Measurements from ENCODE around the gene RHBG. TPM values are rescaled to one million over a fixed set of nuclear protein-coding genes. Genes with fewer than 3 reads are reported as not detected.
A peak's percentile ranks its signal among the peaks of the same experiment; 100 is the strongest.

Gene RHBG
- total RNA-seq, 1 experiment from 2014 or later = not detected

DNA sequence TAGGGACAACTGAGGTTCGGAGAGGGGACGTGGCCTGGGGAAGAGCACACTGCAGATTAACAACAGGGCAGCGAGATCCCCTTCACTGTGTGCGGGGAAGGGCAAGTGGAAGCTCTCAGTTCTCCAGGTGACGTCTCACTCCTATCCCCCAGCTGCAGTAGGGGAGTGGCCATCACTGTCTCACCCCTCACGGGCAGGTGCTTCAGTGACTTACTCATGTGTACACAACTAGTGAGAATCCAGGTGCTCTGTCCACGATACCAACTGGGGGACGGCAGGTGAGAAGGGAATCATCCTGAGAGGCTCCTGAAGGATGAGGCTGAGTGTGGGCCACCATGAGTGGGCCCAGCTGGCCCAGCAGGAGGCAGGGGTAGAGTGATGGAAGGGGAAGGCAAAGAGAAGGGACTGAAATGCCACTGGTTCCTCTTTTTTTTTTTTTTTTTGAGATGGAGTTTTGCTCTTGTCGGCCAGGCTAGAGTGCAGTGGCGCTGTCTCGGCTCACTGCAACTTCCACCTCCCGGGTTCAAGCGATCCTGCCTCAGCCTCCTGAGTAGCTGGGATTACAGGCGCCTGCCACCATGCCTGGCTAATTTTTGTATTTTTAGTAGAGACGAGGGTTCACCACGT lies 25.9 kb downstream of the RHBG start:
- no peak for DNase-seq (ENCODE audit: low read depth)
- in situ Hi-C loops (cut with HindIII; ENCODE audit: low pct_unique_long_range_greater_than_20kb, low sequenced_read_pairs) = no loop called here

DNA sequence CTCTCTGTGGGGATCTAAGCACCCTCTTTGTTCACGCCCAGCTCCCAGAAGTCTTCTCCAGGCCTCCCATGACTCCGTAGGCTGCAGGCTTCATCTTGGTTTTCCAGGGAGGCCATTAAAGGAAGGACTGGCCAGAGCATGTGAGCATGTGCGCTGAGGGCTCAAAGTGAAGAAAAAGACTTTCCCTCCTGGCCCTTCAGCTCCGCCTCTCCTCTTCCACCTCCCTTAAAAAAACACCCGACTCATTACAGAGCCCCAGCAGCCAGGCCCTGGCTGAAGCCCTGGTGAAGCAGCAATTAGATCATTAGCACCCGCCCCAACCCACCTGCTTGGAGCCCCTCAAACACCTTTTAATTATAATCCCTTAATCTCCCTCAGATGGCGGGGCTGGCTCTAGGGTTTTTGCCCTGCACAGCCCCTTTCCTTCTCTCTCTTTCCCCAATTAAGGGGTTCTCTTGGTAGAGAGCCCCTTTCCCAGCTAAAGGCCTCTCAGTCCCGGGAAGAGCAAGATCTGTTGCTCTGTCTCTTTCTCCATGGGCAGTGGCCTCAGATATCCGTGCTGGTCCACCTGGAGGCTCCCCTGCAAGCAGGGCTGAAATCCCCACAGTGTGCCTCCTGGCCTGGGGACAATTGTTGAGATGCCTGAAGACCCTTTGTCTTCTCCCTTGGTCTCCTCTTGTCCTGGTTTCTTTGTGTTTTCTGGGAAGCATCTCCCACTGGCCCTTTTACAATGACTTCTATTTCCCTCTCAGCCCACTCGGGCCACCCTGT lies 30.5 kb downstream of the RHBG start:
- peak; percentile 23 for DNase-seq (ENCODE audit: low read depth)
- in situ Hi-C loops (cut with HindIII; ENCODE audit: low pct_unique_long_range_greater_than_20kb, low sequenced_read_pairs) = no loop called here

DNA sequence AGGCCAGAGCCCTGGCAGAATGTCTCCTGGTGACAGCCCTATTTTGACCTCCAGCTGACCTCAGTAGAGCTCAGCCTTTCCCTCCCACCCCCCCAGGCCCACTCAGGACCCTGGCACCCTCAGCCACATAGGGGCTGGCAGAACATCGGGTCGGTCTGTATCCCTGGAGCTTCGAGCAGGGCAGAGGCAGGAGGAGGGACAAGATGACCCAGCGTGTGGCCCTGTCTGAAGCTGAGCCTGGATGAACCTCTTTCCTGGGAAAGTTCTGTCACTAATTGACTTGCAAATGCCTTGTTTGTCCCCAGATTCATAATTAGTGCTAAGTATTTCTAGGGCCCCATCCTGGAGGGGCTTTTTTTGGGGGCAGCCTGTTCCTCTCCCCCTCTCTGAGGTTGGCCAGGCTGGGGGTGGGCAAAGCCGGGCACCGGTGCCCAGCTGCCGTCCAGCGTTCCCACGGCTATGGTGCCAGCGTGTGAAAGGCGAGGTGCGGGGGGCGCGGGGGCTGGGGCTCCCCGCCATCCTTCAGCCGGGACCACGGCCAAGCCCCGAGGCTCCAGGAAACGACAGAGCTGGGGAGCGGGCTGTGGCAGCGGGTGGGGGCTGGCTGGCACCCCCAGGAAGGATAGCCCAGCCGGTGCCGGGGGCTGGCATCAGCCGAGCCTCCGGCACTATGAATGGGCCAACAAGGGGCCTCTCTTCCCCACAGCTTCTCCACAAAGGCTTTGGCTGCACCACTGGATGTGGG lies 31.4 kb downstream of the RHBG start:
- in situ Hi-C loops (cut with HindIII; ENCODE audit: low pct_unique_long_range_greater_than_20kb, low sequenced_read_pairs) = no loop called here
- DNase-seq (ENCODE audit: low read depth) = no peak

DNA sequence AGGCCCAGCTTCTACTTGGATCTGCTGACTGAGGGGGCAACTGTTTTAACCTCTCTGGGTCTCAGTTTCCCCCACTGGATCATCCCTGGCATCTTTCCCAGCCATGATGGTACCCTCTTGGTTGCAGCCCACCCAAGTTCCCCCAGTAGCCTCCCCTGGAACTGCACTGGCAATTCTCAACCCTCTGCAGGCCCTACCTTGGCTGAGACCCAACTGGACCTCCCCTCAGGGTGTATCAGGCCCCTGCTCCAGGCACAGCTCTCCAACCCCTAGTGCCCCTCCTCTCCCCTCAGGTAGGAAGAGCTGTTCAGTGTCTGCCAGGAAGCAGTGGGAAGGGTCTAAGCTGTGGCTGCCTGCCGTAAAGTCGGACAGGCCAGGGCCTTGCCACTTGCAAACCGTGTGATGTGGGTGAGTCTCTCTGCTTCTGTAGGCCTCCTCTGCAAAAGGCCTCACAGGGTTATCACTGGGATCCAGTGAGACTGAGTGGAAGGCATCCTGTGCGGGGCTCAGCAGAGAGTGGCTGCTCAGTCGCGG lies 32.1 kb downstream of the RHBG start:
- in situ Hi-C loops (cut with HindIII; ENCODE audit: low pct_unique_long_range_greater_than_20kb, low sequenced_read_pairs) = no loop called here
- no peak for DNase-seq (ENCODE audit: low read depth)

DNA sequence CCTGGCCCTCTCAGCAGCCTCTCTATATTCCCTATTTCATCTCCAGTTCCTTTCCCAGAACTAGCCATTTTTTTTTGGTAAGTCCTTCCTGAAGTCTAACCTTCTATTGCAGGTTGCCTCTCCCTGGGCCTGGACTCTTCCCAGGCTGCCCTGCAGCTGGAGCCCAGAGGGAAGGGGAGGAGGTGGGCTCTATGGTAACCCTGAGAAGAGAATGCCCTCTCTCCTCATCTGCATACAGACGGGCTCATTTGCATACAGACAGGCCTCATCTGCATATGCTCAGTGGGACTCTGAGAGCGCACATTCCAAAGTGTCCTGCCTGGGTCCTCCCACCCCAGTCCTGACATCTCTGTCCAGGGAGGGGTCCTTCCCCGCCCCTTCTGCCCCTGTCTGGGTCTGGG lies 32.7 kb downstream of the RHBG start:
- DNase-seq (ENCODE audit: low read depth) = no peak
- in situ Hi-C loops (cut with HindIII; ENCODE audit: low pct_unique_long_range_greater_than_20kb, low sequenced_read_pairs) = no loop called here

DNA sequence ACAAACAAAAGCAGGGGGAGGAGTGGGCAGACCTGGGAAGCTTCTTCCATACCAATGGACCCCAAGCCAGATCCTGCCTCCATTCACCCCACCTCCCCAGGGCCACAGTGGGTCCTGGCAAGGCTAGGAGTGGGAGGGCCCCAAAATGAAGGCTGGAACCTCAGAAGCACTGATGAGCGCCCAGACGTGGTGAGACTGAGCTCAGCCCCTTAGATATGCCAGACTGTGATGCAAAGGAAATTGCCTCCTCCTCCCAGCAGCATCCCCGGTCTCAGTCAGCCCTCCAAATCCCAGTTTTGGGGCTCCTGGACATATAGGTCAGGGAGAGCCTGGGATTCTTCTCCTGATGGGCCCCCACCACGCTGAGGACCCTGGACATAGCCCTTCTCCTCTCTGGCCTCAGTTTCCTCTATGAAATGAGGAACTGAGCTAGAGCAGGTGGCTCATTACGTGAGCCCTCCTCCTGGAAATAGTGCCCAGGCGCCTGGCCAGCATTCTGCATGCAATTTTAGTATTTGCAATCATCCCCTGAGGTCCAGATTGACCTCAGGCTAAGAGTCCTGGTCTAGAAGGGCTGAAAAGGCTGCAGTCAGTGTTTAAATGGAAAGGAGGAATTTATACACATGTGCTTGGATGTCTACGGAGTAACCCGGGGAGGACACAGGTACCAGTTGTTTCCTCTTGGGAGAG lies 33.5 kb downstream of the RHBG start:
- in situ Hi-C loops (cut with HindIII; ENCODE audit: low pct_unique_long_range_greater_than_20kb, low sequenced_read_pairs) = no loop called here

DNA sequence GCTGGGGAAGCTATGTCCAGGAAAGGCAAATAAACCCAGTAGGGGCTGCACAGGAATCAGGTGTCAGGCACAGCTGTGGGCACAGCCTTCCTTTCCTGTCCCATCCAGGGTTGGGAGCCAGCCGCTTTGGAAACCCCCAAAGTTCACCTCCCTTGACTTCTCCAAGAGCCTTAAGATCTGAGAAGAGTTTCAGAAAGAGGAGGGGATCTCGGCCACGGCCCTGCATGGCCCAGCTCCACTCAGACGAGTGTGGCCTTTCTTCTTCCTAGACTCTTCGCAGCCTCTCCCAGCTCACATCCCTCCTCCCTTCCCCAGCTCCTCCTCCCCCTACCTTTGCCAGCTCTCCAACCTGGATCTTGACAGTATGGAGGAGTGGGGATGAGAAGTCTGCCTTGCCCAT lies 36.7 kb downstream of the RHBG start:
- in situ Hi-C loops (cut with HindIII; ENCODE audit: low pct_unique_long_range_greater_than_20kb, low sequenced_read_pairs) = no loop called here
- no peak for DNase-seq (ENCODE audit: low read depth)

More for the DNA sequence above, 33.5 kb downstream of the RHBG start:
- DNase-seq (ENCODE audit: low read depth) = no peak

DNA sequence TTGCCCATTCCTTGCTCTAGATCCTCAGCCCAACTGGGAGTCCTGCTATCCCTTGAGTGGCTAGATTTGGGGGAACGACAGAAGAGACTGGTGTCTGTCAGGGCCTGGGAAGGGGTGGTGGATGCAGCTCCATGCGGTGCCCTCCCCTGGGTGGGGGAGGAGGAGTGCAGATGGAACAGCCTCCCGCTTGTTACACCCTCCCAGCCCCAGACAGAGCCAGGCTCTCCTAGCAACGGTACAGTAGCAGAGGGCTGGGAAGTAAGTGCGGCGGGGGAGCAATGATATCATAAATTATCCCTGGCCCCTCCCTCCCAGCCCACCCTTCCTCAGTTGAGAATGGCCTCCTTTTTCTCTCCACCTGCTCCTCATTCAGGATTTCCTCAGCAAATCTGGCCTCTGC lies 37.2 kb downstream of the RHBG start:
- in situ Hi-C loops (cut with HindIII; ENCODE audit: low pct_unique_long_range_greater_than_20kb, low sequenced_read_pairs) = no loop called here
- DNase-seq (ENCODE audit: low read depth) = no peak

DNA sequence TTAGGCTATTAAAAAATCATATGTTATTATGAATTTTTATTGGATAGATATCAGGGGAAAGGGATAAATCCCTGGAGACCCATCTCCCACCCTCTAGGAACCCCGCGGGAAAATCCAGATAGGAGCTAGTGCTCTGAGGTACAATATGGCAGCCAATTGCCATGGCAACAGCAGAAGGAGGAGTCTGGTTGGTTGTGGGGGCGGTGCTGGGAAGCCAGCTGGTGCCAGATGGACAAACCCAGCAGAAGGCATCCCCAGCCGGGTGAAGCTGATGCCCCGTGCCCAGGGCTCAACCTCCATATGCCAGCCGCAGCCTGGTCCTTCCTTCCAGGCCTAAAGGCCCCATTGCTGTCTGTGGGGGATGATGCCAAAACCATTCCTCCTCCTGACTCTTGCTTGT lies 38.3 kb downstream of the RHBG start:
- no peak for DNase-seq (ENCODE audit: low read depth)
- in situ Hi-C loops (cut with HindIII; ENCODE audit: low pct_unique_long_range_greater_than_20kb, low sequenced_read_pairs) = no loop called here

DNA sequence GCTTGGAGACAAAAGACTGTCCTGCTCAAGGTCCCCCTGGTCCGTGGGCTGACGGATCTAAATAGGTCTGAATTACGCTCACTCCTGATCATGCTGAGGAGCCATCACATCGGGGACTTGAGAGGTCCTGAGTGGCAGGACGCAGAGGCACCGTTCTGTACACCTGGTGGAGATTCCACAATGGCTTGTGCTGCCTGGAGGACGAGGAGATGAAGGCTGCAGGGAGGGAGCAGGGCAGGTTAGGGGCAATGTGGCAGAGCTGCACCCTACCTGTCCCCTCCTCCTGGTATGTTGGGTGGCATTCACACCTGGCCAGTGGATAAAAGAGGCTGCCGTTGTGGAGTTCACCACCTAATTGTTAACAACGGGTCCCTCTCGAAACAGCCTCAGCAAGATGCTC lies 38.7 kb downstream of the RHBG start:
- in situ Hi-C loops (cut with HindIII; ENCODE audit: low pct_unique_long_range_greater_than_20kb, low sequenced_read_pairs) = no loop called here
- no peak for DNase-seq (ENCODE audit: low read depth)

DNA sequence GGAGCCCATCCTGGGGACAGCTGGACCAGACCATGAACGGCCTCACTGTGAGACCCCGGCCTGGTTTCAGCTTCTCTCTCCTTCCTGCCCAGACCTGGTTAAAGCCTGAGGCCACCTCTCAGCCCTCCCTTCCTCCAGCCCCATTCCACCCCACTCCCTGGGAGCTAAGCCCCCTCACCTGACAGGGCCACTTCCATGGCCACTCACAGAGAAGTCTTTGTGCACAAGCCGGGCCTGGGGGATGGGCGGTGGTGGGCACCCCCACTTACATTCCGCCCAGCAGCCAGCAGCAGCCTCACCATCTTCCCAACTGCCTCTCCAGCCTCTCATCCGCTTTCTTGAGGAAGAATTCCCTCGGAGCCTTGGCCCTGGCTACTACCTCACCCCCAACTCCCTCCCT lies 40.4 kb downstream of the RHBG start:
- in situ Hi-C loops (cut with HindIII; ENCODE audit: low pct_unique_long_range_greater_than_20kb, low sequenced_read_pairs) = no loop called here
- no peak for DNase-seq (ENCODE audit: low read depth)

DNA sequence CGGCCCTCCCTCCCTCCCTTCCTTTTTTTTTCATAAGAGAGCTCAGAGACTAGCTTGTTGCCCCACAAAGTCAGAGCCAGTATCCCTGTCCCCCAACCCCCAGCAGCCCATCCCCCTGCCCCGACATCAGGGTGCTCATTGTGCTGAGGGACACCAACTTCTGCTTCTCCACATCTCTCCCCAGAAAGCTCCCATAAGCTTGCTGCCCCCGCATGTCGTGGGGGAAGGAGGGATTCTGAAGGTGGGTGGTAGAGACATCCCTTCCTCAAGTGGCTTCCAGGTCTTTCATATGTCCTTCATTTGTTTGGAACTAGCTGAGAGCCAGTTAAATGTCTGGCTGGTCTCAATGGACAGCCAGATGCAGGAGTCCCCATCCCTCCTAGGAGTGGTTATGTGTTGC lies 41.2 kb downstream of the RHBG start:
- DNase-seq (ENCODE audit: low read depth) = no peak
- in situ Hi-C loops (cut with HindIII; ENCODE audit: low pct_unique_long_range_greater_than_20kb, low sequenced_read_pairs) = no loop called here

DNA sequence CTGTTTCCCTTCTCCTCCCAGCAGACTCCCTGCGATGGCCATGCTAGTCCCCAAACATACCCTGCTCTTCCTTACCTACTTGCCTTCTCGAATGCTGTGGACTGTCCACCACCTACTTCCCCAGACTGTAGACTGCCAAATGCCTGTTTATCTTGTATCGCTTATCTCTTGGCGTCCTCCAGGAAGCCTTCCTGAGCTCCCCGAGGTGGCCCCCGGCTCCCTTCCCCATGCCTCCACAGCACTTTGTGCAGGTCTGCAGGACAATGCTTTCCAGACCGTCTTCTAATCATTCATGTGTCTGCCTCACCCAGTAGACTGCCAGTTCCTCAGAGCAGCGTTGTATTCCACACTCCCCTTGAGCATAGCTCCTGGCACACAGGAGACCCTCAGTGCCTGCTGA lies 41.7 kb downstream of the RHBG start:
- in situ Hi-C loops (cut with HindIII; ENCODE audit: low pct_unique_long_range_greater_than_20kb, low sequenced_read_pairs) = no loop called here
- DNase-seq (ENCODE audit: low read depth) = no peak

DNA sequence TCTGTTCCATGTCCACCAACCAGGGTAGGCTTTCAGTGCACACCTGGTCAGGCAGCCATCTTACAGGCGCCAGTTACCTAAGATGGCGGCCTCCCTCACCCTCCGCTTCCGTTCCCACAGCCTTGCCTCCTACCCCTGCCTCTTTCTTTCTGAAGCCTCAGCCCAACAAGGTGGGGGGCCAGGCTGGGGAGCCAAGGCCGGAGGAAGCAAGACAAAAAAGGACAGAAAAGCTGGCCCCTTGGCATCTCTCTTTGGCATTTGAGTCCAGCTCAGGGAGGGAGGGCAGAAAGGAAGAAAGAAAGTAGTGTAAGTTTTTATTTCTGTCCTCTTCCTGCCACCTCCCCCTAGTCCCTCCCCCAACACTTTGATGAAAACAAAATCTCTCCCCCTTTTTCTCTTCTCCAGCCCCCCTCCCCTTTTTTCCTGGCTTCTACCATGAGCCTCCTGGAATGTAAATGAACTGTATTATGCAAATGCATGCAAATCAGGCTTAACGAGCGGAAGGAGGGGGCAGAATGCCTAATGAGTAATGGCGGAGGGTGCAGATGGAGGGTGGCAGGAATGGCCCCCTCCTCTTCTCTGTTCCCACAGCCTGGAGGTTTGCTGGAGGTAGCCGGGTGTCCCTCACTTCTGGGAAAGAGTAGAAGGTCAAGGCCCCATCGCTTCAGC lies 43.8 kb downstream of the RHBG start:
- in situ Hi-C loops (cut with HindIII; ENCODE audit: low pct_unique_long_range_greater_than_20kb, low sequenced_read_pairs) = no loop called here
- DNase-seq (ENCODE audit: low read depth) = no peak

DNA sequence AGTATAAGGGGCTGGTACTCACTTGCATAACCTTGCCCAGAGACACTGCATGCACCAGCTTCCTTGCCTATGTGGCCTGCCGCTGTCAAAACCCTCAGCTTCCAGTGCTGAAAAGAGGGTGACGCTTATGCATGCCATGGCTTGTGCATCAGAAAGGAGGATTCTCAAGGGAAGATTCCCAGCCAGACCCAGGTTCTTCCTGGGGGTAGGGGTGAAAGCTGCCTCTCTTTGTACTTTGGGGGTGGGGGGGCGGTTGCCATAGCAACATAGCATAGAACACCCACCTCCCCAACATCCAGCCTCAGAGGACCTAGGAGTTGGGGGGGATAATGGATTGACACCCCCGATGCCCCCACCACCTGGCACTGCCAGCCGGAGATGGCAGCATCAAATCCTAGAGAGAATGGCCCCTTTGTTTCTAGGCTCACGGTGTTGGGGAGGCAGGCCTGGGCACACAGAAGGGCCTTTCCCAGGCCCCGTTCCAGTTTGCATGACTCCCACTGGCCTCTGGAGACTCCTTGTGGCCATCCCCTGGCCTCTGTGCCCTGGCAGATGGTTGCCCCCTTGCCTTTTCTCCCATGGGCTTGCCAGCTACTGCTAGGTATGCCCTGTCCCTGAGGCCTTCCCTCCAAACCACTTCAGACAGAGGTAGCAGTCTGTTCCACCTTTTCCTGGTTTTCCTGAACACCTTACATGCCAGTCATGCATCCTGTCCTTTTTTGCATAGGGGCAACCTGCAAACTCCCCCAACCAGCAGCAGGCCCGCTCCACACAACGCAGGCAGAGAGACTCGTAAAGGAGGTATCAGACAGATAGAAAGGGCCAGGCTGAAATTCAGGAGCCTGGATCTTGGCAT lies 44.6 kb downstream of the RHBG start:
- DNase-seq (ENCODE audit: low read depth) = no peak
- in situ Hi-C loops (cut with HindIII; ENCODE audit: low pct_unique_long_range_greater_than_20kb, low sequenced_read_pairs) = no loop called here

DNA sequence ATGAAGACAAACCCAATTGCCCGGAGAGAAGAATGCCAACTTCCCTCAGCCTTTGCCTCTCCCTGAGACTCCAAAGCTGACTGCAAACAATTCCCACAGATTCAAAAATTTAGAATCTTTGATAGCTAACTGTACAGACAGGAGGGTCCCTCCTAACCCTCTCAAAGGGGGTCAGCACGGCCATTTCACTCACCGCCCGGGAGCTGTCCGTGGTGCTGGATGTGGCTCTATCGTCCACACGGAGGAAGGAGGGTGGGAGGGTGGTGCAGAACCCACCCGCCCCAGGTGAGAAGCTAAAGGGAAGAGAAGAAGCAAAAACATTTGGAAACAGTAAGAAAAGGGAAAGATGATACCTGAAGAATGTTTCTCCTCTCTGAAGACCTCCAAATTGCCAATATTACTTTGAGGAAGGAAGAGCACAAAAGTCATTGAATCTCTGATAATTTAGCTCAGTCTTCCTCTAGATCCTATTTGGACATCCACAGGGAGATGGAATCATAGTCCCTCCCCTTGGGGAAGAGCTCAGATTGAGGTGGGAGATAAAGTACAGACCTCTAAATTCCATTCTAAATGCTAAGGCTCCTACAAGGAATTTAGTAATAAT lies 45.6 kb downstream of the RHBG start:
- DNase-seq (ENCODE audit: low read depth) = peak; percentile 18
- in situ Hi-C loops (cut with HindIII; ENCODE audit: low pct_unique_long_range_greater_than_20kb, low sequenced_read_pairs) = no loop called here

DNA sequence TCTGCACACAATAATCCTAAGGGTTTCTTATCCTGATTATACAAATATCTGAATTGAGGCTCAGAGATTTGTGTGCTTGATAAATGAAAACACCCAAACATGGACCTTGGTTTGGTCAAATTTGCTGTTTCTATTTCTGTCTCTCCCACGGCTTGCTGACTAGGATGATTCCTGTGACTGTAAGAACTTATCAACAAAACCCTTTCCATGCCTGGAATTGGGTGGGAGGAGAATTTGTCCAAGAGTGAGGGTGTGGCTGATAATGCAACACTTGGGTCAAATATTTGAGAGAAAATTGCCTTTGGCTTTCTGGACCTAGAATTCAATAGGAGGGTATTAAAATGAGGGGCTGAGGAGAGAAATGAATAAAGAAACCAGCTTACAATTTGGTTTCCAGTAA lies 48.0 kb downstream of the RHBG start:
- in situ Hi-C loops (cut with HindIII; ENCODE audit: low pct_unique_long_range_greater_than_20kb, low sequenced_read_pairs) = no loop called here
- no peak for DNase-seq (ENCODE audit: low read depth)

Measured in Caki2 (cell line).